Measurements from ENCODE around the gene PANK2. TPM values are rescaled to one million over a fixed set of nuclear protein-coding genes. Genes with fewer than 3 reads are reported as not detected.

Gene PANK2
- total RNA-seq, 5 donors from 2014 or later (not counting 1 experiment from before 2014, with no cell fraction given) = 45.0 to 67.0 (median 63.6) TPM

DNA sequence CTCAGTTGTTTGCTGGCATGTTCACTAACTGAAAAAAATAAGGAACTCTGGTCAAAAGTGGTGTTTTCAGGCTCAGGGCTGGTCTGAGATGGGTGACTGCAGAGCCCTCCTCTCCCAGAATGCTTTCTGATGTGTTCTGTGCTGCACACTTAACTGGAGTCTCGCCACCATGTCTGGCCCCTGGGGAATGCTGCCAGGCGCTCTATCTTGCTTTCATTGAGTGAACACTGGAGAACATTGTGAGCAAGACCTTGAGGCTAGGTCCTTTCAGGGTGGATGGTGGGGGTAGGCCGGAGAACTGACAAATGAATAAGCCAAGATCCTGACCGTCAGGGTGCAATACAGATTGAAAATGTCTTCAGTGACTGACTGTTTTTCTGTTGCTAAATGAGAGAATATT, 19.5 kb downstream of the PANK2 start:
- DNase-seq (no peak), ATAC-seq (replicated peaks in 1 of 4) (no peak)
- no peak overlapping the region for H3K27ac ChIP-seq (ENCODE audit: low read length)
- 100% methylated on average over 4 of the region's 4 CpGs for WGBS (ENCODE audit: insufficient coverage)
- no peak overlapping the region for H3K4me3 ChIP-seq (ENCODE audit: control insufficient read depth in 1 of 2, extremely low read depth in 1 of 2, low read length in 1 of 2)
- H3K4me3 Mint-ChIP-seq = no peak overlapping the region
- POLR2A ChIA-PET = no interaction called here
- no peaks in the 10 kb centered on the region for H3K9me3 ChIP-seq
- H3K4me1 Mint-ChIP-seq = peaks cover 26 to 63% (median 47%) of the 10 kb centered on the region in 3 donors
- H3K36me3 Mint-ChIP-seq = peaks cover 44% of the 10 kb centered on the region
- peaks cover 5 to 51% of the 10 kb centered on the region in 2 donors for H3K36me3 ChIP-seq (ENCODE audit: control insufficient read depth in 2 of 2, extremely low read depth in 1 of 2, insufficient read depth in 1 of 2, low read length in 1 of 2)
- no peaks in the 10 kb centered on the region for H3K27me3 Mint-ChIP-seq
- no peaks in the 10 kb centered on the region for H3K9me3 Mint-ChIP-seq
- H3K27ac Mint-ChIP-seq = peak overlapping the region; percentile 68 to 71
- H3K4me1 ChIP-seq (ENCODE audit: control insufficient read depth in 1 of 2, extremely low read depth in 1 of 2, insufficient read depth in 2 of 2, low read length in 2 of 2) = peaks cover 0 to 30% of the 10 kb centered on the region in 2 experiments
- H3K27me3 ChIP-seq (replicated peaks in 1 of 2; ENCODE audit: control insufficient read depth in 2 of 2, extremely low read depth in 1 of 2, insufficient read depth in 2 of 2, low read length in 1 of 2) = no peaks in the 10 kb centered on the region
- CTCF ChIA-PET = no interaction called here

DNA sequence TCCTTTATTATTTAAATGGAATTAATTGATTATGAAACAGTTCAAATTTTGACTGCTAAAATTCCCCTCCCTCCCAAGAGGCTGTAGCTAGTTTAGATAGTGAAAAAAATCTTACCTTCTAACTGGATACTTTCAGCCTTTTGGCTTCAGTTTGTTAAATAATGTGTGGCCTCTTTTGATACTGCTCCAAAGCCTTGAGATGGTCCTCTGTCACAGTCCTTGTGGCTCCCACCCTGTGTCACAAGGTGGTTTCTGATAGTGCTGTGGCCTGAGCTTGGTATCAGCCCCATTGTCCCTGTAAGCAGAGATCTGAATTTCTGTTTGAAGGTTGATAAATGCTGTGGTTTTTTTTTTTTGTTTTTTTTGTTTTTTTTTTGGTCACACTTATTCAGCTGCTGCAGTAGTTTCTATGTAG, 20.8 kb downstream of the PANK2 start:
- ATAC-seq (replicated peaks in 1 of 4) = no peak
- ChIA-PET POLR2A (no interaction called here), CTCF (no interaction called here)
- H3K9me3 Mint-ChIP-seq = no peaks in the 10 kb centered on the region
- no peak overlapping the region for H3K4me3 ChIP-seq (ENCODE audit: control insufficient read depth in 1 of 2, extremely low read depth in 1 of 2, low read length in 1 of 2)
- no peak overlapping the region for H3K27ac ChIP-seq (ENCODE audit: low read length)
- DNase-seq = no peak
- no peaks in the 10 kb centered on the region for H3K27me3 Mint-ChIP-seq
- no peak overlapping the region for H3K4me3 Mint-ChIP-seq
- H3K9me3 ChIP-seq = no peaks in the 10 kb centered on the region
- H3K27me3 ChIP-seq (replicated peaks in 1 of 2; ENCODE audit: control insufficient read depth in 2 of 2, extremely low read depth in 1 of 2, insufficient read depth in 2 of 2, low read length in 1 of 2) = no peaks in the 10 kb centered on the region
- peaks cover 16 to 58% (median 39%) of the 10 kb centered on the region in 3 donors for H3K4me1 Mint-ChIP-seq
- H3K27ac Mint-ChIP-seq = peak overlapping the region; percentile 27 to 41
- H3K36me3 ChIP-seq (ENCODE audit: control insufficient read depth in 2 of 2, extremely low read depth in 1 of 2, insufficient read depth in 1 of 2, low read length in 1 of 2) = peaks cover 5 to 60% of the 10 kb centered on the region in 2 donors
- peaks cover 54% of the 10 kb centered on the region for H3K36me3 Mint-ChIP-seq
- peaks cover 0 to 22% of the 10 kb centered on the region in 2 experiments for H3K4me1 ChIP-seq (ENCODE audit: control insufficient read depth in 1 of 2, extremely low read depth in 1 of 2, insufficient read depth in 2 of 2, low read length in 2 of 2)

DNA sequence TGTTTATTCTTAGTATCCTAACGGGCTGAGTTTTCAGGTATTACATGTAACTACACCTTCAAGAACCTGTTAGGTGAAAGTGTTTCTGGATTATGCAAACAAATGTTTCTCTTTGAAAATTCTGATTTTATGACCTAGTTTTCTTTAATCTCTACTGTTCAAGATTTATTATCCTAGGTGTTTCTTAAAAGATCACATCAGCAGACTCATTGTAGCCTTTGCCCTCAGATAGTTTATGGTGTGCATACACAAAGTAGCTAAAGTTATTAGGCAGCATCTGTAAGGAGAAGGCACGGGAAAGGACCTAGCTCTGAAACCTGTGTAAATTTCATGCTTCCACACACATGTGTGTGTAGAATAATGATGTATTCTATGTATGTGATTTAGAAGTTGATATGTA, 21.7 kb downstream of the PANK2 start:
- POLR2A ChIA-PET = interaction anchor here in 1 of 2 donors (0.6 kb wide), 1 partner anchor 35 kb away, joined by 3 read pairs; no protein-coding TSS in a partner anchor
- no peak overlapping the region for H3K4me3 Mint-ChIP-seq
- peaks cover 61% of the 10 kb centered on the region for H3K36me3 Mint-ChIP-seq
- Histone ChIP-seq H3K9me3 (no peaks in the 10 kb centered on the region), H3K27me3 (replicated peaks in 1 of 2; ENCODE audit: control insufficient read depth in 2 of 2, extremely low read depth in 1 of 2, insufficient read depth in 2 of 2, low read length in 1 of 2) (no peaks in the 10 kb centered on the region), H3K4me3 (ENCODE audit: control insufficient read depth in 1 of 2, extremely low read depth in 1 of 2, low read length in 1 of 2) (no peak overlapping the region), H3K4me1 (ENCODE audit: control insufficient read depth in 1 of 2, extremely low read depth in 1 of 2, insufficient read depth in 2 of 2, low read length in 2 of 2) (peaks cover 0 to 18% of the 10 kb centered on the region in 2 experiments), H3K27ac (ENCODE audit: low read length) (no peak overlapping the region), H3K36me3 (ENCODE audit: control insufficient read depth in 2 of 2, extremely low read depth in 1 of 2, insufficient read depth in 1 of 2, low read length in 1 of 2) (peaks cover 5 to 63% of the 10 kb centered on the region in 2 donors)
- peaks cover 21 to 60% (median 42%) of the 10 kb centered on the region in 3 donors for H3K4me1 Mint-ChIP-seq
- CTCF ChIA-PET = interaction anchor here in 1 of 2 donors (0.7 kb wide), 1 partner anchor 9 kb away, joined by 4 read pairs; no protein-coding TSS in a partner anchor
- 100% methylated on average over 1 of the region's 2 CpGs for WGBS (ENCODE audit: insufficient coverage)
- no peaks in the 10 kb centered on the region for H3K27me3 Mint-ChIP-seq
- ATAC-seq (replicated peaks in 1 of 4) = no peak
- no peak for DNase-seq
- H3K9me3 Mint-ChIP-seq = no peaks in the 10 kb centered on the region
- H3K27ac Mint-ChIP-seq = peak overlapping the region in 1 of 2 donors; percentile 19

DNA sequence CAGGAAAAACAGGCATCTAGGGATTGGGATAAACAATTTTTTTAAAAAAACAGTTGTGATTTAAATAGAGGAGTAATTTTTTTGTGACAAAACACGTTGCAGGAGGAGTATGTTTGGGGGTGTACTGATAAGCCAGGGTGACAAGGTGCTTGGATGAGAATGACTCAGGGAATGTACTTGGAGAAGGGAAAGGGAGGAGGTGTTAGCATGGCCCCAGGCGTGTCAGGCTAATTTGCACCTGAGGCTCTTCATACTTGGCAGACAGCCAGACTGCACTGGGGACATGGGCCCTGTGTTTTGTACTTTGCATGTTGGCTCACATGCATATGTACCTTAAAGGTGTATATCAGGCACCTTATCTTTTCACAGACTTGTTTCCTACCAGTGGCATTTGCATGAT, 22.8 kb downstream of the PANK2 start:
- no peaks in the 10 kb centered on the region for H3K9me3 Mint-ChIP-seq
- Histone ChIP-seq H3K4me1 (ENCODE audit: control insufficient read depth in 1 of 2, extremely low read depth in 1 of 2, insufficient read depth in 2 of 2, low read length in 2 of 2) (peaks cover 0 to 9% of the 10 kb centered on the region in 2 experiments), H3K27me3 (replicated peaks in 1 of 2; ENCODE audit: control insufficient read depth in 2 of 2, extremely low read depth in 1 of 2, insufficient read depth in 2 of 2, low read length in 1 of 2) (no peaks in the 10 kb centered on the region), H3K9me3 (no peaks in the 10 kb centered on the region), H3K36me3 (ENCODE audit: control insufficient read depth in 2 of 2, extremely low read depth in 1 of 2, insufficient read depth in 1 of 2, low read length in 1 of 2) (peaks cover 5 to 66% of the 10 kb centered on the region in 2 donors), H3K4me3 (ENCODE audit: control insufficient read depth in 1 of 2, extremely low read depth in 1 of 2, low read length in 1 of 2) (no peak overlapping the region), H3K27ac (ENCODE audit: low read length) (no peak overlapping the region)
- ChIA-PET POLR2A (no interaction called here), CTCF (interaction anchor here in 1 of 2 donors (0.6 kb wide), 1 partner anchor 595 kb away, joined by 3 read pairs; no protein-coding TSS in a partner anchor)
- H3K27ac Mint-ChIP-seq = no peak overlapping the region
- H3K4me3 Mint-ChIP-seq = no peak overlapping the region
- 94% methylated on average over 2 of the region's 2 CpGs for WGBS (ENCODE audit: insufficient coverage)
- peaks cover 22 to 59% (median 44%) of the 10 kb centered on the region in 3 donors for H3K4me1 Mint-ChIP-seq
- DNase-seq (no peak), ATAC-seq (replicated peaks in 1 of 4) (no peak)
- H3K36me3 Mint-ChIP-seq = peaks cover 71% of the 10 kb centered on the region
- no peaks in the 10 kb centered on the region for H3K27me3 Mint-ChIP-seq

DNA sequence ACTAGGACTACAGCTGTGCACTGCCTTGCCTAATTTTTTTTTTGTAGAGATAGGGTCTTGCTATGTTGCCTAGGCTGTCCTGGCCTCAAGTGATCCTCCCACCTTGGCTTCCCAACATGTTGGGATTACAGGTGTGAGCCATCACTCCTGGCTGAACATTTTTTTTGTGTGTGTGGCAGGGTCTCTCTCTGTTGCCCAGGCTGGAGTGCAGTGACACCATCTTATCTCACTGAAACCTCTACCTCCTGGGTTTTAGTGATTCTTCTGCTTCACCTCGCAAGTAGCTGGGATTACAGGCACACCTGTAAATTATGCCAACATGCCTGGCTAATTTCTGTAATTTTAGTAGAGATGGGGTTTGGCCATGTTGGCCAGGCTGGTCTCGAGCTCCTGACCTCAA, 25.3 kb downstream of the PANK2 start:
- ChIA-PET POLR2A (no interaction called here), CTCF (interaction anchor here in 1 of 2 donors (0.6 kb wide), 1 partner anchor 192 kb away, joined by 6 read pairs; no protein-coding TSS in a partner anchor)
- H3K9me3 Mint-ChIP-seq = no peaks in the 10 kb centered on the region
- peaks cover 26 to 48% (median 41%) of the 10 kb centered on the region in 3 donors for H3K4me1 Mint-ChIP-seq
- no peak overlapping the region for H3K27ac ChIP-seq (ENCODE audit: low read length)
- peak overlapping the region; percentile 16 to 31 for H3K27ac Mint-ChIP-seq
- no peak for DNase-seq
- no peak overlapping the region for H3K4me3 Mint-ChIP-seq
- H3K36me3 ChIP-seq (ENCODE audit: control insufficient read depth in 2 of 2, extremely low read depth in 1 of 2, insufficient read depth in 1 of 2, low read length in 1 of 2) = peaks cover 5 to 71% of the 10 kb centered on the region in 2 donors
- no peaks in the 10 kb centered on the region for H3K27me3 Mint-ChIP-seq
- H3K27me3 ChIP-seq (replicated peaks in 1 of 2; ENCODE audit: control insufficient read depth in 2 of 2, extremely low read depth in 1 of 2, insufficient read depth in 2 of 2, low read length in 1 of 2) = no peaks in the 10 kb centered on the region
- H3K9me3 ChIP-seq = no peaks in the 10 kb centered on the region
- H3K36me3 Mint-ChIP-seq = peaks cover 75% of the 10 kb centered on the region
- WGBS (ENCODE audit: insufficient coverage) = no CpG with 5 or more reads among the region's 2 CpGs
- no peak for ATAC-seq (replicated peaks in 1 of 4)
- no peaks in the 10 kb centered on the region for H3K4me1 ChIP-seq (ENCODE audit: control insufficient read depth in 1 of 2, extremely low read depth in 1 of 2, insufficient read depth in 2 of 2, low read length in 2 of 2)
- H3K4me3 ChIP-seq (ENCODE audit: control insufficient read depth in 1 of 2, extremely low read depth in 1 of 2, low read length in 1 of 2) = no peak overlapping the region

DNA sequence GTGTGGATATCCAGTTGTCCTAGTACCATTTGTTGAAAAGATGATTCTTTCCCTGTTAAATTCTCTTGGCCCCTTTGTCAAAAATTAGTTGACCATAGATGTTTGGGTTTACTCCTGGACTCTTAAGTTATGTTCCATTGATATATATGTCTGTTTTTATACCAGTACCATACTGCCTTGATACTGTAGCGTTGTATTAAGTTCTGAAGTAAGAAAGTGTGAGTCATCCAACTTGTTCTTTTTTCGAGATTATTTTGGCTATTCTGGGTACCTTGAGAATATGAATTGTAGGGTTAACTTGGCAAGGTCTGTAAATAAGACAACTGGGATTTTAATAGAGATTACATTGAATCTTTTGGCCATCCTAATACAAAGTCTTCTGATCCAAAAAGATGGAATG, 26.5 kb downstream of the PANK2 start:
- CTCF ChIA-PET = no interaction called here

More for the DNA sequence above, 26.5 kb downstream of the PANK2 start:
- no peaks in the 10 kb centered on the region for H3K27me3 ChIP-seq (replicated peaks in 1 of 2; ENCODE audit: control insufficient read depth in 2 of 2, extremely low read depth in 1 of 2, insufficient read depth in 2 of 2, low read length in 1 of 2)
- Mint-ChIP-seq H3K4me3 (no peak overlapping the region), H3K9me3 (no peaks in the 10 kb centered on the region), H3K27ac (peak overlapping the region; percentile 32 to 44), H3K36me3 (peaks cover 68% of the 10 kb centered on the region), H3K27me3 (no peaks in the 10 kb centered on the region), H3K4me1 (peaks cover 29 to 41% (median 36%) of the 10 kb centered on the region in 3 donors)
- H3K36me3 ChIP-seq (ENCODE audit: control insufficient read depth in 2 of 2, extremely low read depth in 1 of 2, insufficient read depth in 1 of 2, low read length in 1 of 2) = peaks cover 5 to 66% of the 10 kb centered on the region in 2 donors
- H3K4me1 ChIP-seq (ENCODE audit: control insufficient read depth in 1 of 2, extremely low read depth in 1 of 2, insufficient read depth in 2 of 2, low read length in 2 of 2) = no peaks in the 10 kb centered on the region
- 43% methylated on average over 1 of the region's 2 CpGs for WGBS (ENCODE audit: insufficient coverage)
- DNase-seq = no peak
- ATAC-seq (replicated peaks in 1 of 4) = no peak
- H3K27ac ChIP-seq (ENCODE audit: low read length) = no peak overlapping the region
- H3K9me3 ChIP-seq = no peaks in the 10 kb centered on the region
- H3K4me3 ChIP-seq (ENCODE audit: control insufficient read depth in 1 of 2, extremely low read depth in 1 of 2, low read length in 1 of 2) = no peak overlapping the region
- POLR2A ChIA-PET = interaction anchor here in 1 of 2 donors (0.6 kb wide), 1 partner anchor 1942 kb away, joined by 3 read pairs; no protein-coding TSS in a partner anchor

All from T-cell (primary cell).